Adrenal gland (tissue), 12 donors: ENCODE results near the gene RPUSD3. TPM values are rescaled to one million over a fixed set of nuclear protein-coding genes. Genes with fewer than 3 reads are reported as not detected.

ENCODE experiments used
- DNase-seq, 7 donors: peaks; one replicate each; pipeline ENCODE4 v3.0.0-alpha.2; 2019 to 2020
- H3K27ac ChIP-seq, 5 donors: fragments of 200-600 bp; sonication (generic) in 4 of 5; 1 replicate in 3 of 5; 2 replicates in 2 of 5; pipeline versions ENCODE4 v1.5.1 to v1.8.0; 2016 to 2020; ENCODE audit warnings: mild to moderate bottlenecking in 1 of 5
- H3K27me3 ChIP-seq: fragments of 200-600 bp; 2 replicates; pipeline ENCODE4 v1.8.0; 2021
- H3K36me3 ChIP-seq, 2 donors: fragments of 200-600 bp; replicated peaks in 1 of 2; 1 replicate in 1 of 2; 2 replicates in 1 of 2; pipeline versions ENCODE4 v1.5.1 to v1.8.0; 2018 to 2022
- H3K4me1 ChIP-seq, 2 donors: fragments of 200-600 bp; replicated peaks in 1 of 2; 1 replicate in 1 of 2; 2 replicates in 1 of 2; pipeline versions ENCODE4 v1.5.1 to v1.8.0; 2018 to 2021
- H3K4me3 ChIP-seq, 4 donors: fragments of 200-600 bp; sonication (generic) in 3 of 4; one replicate each; pipeline ENCODE4 v1.5.1; 2016 to 2018
- H3K9me3 ChIP-seq, 3 donors: fragments of 200-600 bp; sonication (generic) in 1 of 3; replicated peaks in 1 of 3; 1 replicate in 2 of 3; 2 replicates in 1 of 3; pipeline versions ENCODE4 v1.5.1 to v1.8.0; 2016 to 2021
- POLR2A ChIP-seq, 2 donors: fragments of 450-650 bp; IDR thresholded peaks; one replicate each; pipeline ENCODE4 v1.6.1; 2017; ENCODE audit warnings: antibody characterized with exemption in 2 of 2, mild to moderate bottlenecking in 2 of 2, moderate library complexity in 1 of 2
- WGBS, 4 donors: extraction: QIAGEN DNeasy Blood & Tissue Kit in 2 of 4; methylation state at CpG; one replicate each; pipeline versions ENCODE4 v1.1.5 to v1.1.7; 2013 to 2017; 5-methylcytosine and 5-hydroxymethylcytosine counted together
- intact Hi-C, 2 donors: fragments of 100-400 bp; cut with DNase I; formaldehyde crosslinking; loops; one replicate each; pipeline versions ENCODE4 v1.14.1 to v1.15.0; 2022 to 2023
- polyA plus RNA-seq, 3 donors: library from polyadenylated mRNA; stranded (reverse); fragments of 200-250 nt in 2 of 3; fragments of 350-450 nt in 1 of 3; fragmentation: Illumina TruSeq in 1 of 3; extraction: RNeasy Lipid Tissue Mini Kit (QIAGEN cat#74804) in 1 of 3; gene quantifications; one replicate each; pipeline ENCODE4 v1.2.3, GENCODE V29; 2013 to 2014
- total RNA-seq, 9 donors: library from RNA; depleted of rRNA in 4 of 9; stranded (reverse); fragments of >200 nt in 4 of 9; fragments of 120-200 nt in 1 of 9; fragmentation: NEBNext Ultra II Directional in 1 of 9; extraction: Animal tissue kit (Norgen Biotek cat#: 25700) in 1 of 9; gene quantifications; one replicate each; pipeline versions ENCODE4 v1.1.0 to v1.2.4, GENCODE V29; 2013 to 2023
- TF ChIP-seq, protein P1 (sequence below), 6 experiments: fragments of 450-650 bp in 4 of 6; fragments of 200-600 bp in 2 of 6; sonication (generic) in 1 of 6; IDR thresholded peaks; 1 replicate in 5 of 6; 2 replicates in 1 of 6; pipeline versions ENCODE4 v1.5.1 to v1.8.0; 2016 to 2021; ENCODE audit warnings: antibody characterized with exemption in 6 of 6, mild to moderate bottlenecking in 2 of 6, moderate library complexity in 1 of 6
- donor health status: healthy with polysubstance abuse.
- donor health status: Bipolar disorder and iron deficiency.
- donor health status: DM: yes; HTN: yes; CAD: no.
- donor health status: DM: no; HTN: no; CAD: no.
- donor health status: DM: no; HTN: no; CAD: no.
- donor health status: DM: yes; HTN: yes; CAD: no.

The RPUSD3 gene
- total and polyA plus RNA-seq, 12 donors: 21.5 to 116 (median 48.3) TPM

DNA sequence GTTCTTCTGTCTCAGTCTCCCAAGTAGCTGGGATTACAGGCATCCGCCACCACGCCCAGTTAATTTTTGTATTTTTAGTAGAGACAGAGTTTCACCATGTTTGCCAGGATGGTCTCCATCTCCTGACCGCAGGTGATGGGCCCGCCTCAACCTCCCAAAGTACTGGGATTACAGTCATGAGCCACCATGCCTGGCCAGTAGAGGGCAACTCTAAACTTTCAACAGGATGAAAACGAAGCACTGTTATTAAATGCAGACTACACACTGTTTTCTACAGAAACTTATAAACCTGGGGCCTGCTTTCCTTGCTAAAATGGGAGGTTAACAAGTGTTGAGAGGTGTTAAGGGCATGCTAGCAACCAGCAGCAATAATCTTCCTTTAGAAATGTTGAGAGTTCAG lies 43.3 kb downstream of the RPUSD3 start:
- no peak for DNase-seq
- intact Hi-C loops: loop anchor here in 1 of 2 donors (10.0 kb wide), 1 partner anchor 46 kb away; no protein-coding TSS in a partner anchor

DNA sequence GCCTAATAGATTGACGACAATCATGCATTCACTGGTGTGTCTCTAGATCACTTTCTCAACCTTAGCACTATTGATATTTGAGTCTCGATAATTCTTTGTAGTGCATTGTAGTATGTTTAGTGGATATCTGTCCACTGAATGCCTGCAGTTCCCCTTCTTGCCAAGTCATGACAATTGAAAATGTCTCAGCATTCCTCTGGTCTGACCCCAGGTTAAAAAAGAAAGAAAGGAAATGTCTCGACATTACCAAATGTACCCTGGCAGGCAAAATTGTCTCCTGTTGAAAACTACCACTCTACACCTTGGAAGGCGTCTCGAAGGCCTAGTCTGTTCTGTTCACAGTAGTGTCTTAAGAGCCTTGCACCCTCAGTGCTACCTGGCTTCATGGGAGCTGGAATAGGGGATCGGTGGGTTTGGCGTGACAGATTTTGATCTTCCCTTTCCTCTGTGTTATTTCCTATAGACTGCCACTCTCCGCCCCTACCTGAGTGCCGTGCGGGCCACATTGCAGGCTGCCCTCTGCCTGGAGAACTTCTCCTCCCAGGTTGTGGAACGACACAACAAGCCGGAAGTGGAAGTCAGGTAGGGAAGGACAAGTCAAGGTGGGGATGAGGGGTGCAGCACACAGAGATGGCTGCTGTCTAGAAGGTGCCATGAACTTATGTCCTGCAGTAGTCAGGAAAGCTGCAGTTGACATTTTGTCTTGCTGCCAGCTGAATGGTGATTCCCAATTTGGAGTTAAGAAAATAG lies 46.4 kb downstream of the RPUSD3 start:
- no peak overlapping the region for H3K27ac ChIP-seq
- no peak overlapping the region for H3K4me3 ChIP-seq
- H3K27me3 ChIP-seq: no peaks in the 10 kb centered on the region
- intact Hi-C loops: no loop called here
- WGBS, 4 donors: 85 to 91% (median 90%) methylated on average over 10 to 12 of the region's 12 CpGs
- H3K4me1 ChIP-seq: peaks cover 9 to 28% of the 10 kb centered on the region in 2 donors
- no peaks in the 10 kb centered on the region for H3K9me3 ChIP-seq
- peaks cover 0 to 50% of the 10 kb centered on the region in 2 donors for H3K36me3 ChIP-seq
- no peak for DNase-seq
- TF ChIP-seq, protein P1, sequence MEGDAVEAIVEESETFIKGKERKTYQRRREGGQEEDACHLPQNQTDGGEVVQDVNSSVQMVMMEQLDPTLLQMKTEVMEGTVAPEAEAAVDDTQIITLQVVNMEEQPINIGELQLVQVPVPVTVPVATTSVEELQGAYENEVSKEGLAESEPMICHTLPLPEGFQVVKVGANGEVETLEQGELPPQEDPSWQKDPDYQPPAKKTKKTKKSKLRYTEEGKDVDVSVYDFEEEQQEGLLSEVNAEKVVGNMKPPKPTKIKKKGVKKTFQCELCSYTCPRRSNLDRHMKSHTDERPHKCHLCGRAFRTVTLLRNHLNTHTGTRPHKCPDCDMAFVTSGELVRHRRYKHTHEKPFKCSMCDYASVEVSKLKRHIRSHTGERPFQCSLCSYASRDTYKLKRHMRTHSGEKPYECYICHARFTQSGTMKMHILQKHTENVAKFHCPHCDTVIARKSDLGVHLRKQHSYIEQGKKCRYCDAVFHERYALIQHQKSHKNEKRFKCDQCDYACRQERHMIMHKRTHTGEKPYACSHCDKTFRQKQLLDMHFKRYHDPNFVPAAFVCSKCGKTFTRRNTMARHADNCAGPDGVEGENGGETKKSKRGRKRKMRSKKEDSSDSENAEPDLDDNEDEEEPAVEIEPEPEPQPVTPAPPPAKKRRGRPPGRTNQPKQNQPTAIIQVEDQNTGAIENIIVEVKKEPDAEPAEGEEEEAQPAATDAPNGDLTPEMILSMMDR (IDR thresholded peaks at IDR 0.05): no peak
- TF ChIP-seq POLR2A (IDR thresholded peaks at IDR 0.05): no peak

More for the DNA sequence above, 43.3 kb downstream of the RPUSD3 start:
- Histone ChIP-seq H3K4me3 (no peak overlapping the region), H3K27me3 (no peaks in the 10 kb centered on the region), H3K9me3 (no peaks in the 10 kb centered on the region), H3K4me1 (peaks cover 0 to 7% of the 10 kb centered on the region in 2 donors), H3K36me3 (peaks cover 0 to 81% of the 10 kb centered on the region in 2 donors), H3K27ac (no peak overlapping the region)
- TF ChIP-seq POLR2A (IDR thresholded peaks at IDR 0.05): no peak
- TF ChIP-seq, protein P1 (IDR thresholded peaks at IDR 0.05): peak in 3 of 6 experiments; percentile 2 to 22 (median 13)
- 79 to 88% (median 84%) methylated on average over 5 of the region's 5 CpGs for WGBS, 4 donors

DNA sequence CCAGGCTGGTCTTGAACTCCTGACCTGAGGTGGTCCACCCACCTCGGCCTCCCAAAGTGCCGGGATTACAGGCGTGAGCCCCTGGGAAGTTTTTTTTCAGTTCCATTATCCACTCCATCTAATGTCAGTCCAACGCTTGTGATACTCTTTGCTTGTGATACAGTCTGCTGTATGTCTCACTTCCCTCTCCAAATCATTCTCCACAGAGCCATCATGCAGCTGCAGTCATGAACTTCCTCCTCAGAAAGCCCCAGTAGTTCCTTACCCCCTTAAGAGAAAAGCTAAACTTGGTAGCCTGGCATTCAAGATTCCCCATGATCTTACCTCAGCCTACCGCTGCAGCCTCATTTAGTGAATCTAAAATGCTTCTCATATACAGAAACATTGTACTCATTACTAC lies 48.6 kb downstream of the RPUSD3 start:
- peaks cover 17 to 45% of the 10 kb centered on the region in 2 donors for H3K4me1 ChIP-seq
- H3K36me3 ChIP-seq: peaks cover 0 to 30% of the 10 kb centered on the region in 2 donors
- DNase-seq: no peak
- no peak overlapping the region for H3K27ac ChIP-seq
- intact Hi-C loops: no loop called here
- no peaks in the 10 kb centered on the region for H3K9me3 ChIP-seq
- no peak overlapping the region for H3K4me3 ChIP-seq
- TF ChIP-seq POLR2A (IDR thresholded peaks at IDR 0.05): no peak
- TF ChIP-seq, protein P1 (IDR thresholded peaks at IDR 0.05): no peak
- WGBS, 4 donors: 73 to 88% (median 81%) methylated on average over 5 of the region's 5 CpGs
- H3K27me3 ChIP-seq: no peaks in the 10 kb centered on the region

DNA sequence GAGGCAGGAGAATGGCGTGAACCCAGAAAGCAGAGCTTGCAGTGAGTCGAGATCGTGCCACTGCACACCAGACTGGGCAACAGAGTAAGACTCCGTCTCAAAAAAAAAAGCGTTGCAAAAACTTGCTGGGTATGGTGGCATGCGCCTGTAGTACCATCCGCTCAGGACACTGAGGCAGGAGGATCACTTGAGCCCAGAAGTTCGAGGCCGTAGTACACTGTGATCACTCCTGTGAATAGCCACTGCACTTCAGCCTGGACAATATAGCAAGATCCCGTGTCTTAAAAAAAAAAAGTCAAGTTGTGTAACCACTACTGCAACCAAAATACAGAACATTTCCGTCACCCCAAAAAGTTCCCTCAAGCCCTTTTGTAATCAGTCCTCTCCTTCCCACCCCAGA lies 49.4 kb downstream of the RPUSD3 start:
- H3K4me3 ChIP-seq: peak overlapping the region in 1 of 4 donors; percentile 72
- intact Hi-C loops: no loop called here
- no peak for DNase-seq
- WGBS, 4 donors: 93 to 95% (median 94%) methylated on average over 11 of the region's 11 CpGs
- TF ChIP-seq, protein P1 (IDR thresholded peaks at IDR 0.05): no peak
- no peak for TF ChIP-seq POLR2A (IDR thresholded peaks at IDR 0.05)
- H3K27me3 ChIP-seq: no peaks in the 10 kb centered on the region
- no peaks in the 10 kb centered on the region for H3K9me3 ChIP-seq
- peaks cover 17 to 45% of the 10 kb centered on the region in 2 donors for H3K4me1 ChIP-seq
- no peak overlapping the region for H3K27ac ChIP-seq
- H3K36me3 ChIP-seq: peaks cover 0 to 29% of the 10 kb centered on the region in 2 donors
